GM23248 (cell line): ENCODE data around the gene AP3S1. TPM values are rescaled to one million over a fixed set of nuclear protein-coding genes. Genes with fewer than 3 reads are reported as not detected.

Experiments
- DNase-seq: peaks from one replicate; pipeline ENCODE4 v3.0.0-alpha.2; 2015
- H2AFZ ChIP-seq: fragments of 200-600 bp; sonication (generic); 2 replicates; pipeline ENCODE4 v1.6.1; 2016; ENCODE audit warnings: antibody characterized with exemption
- H3F3A ChIP-seq: fragments of 200-600 bp; sonication (generic); 2 replicates; pipeline ENCODE4 v1.6.1; 2016; ENCODE audit warnings: mild to moderate bottlenecking, antibody characterized with exemption, mixed run types; ENCODE audit not compliant: insufficient read depth
- H3K27ac ChIP-seq: fragments of 200-600 bp; sonication (generic); 2 replicates; pipeline ENCODE4 v1.5.1; 2016; ENCODE audit warnings: mild to moderate bottlenecking
- H3K27me3 ChIP-seq: fragments of 200-600 bp; sonication (generic); replicated peaks from 2 replicates; pipeline ENCODE4 v1.6.1; 2016; ENCODE audit warnings: mild to moderate bottlenecking; ENCODE audit not compliant: insufficient read depth
- H3K36me3 ChIP-seq: fragments of 200-600 bp; sonication (generic); 2 replicates; pipeline ENCODE4 v1.6.1; 2016; ENCODE audit warnings: low read depth, mild to moderate bottlenecking
- H3K4me1 ChIP-seq: fragments of 200-600 bp; sonication (generic); 2 replicates; pipeline ENCODE4 v1.6.1; 2016; ENCODE audit warnings: mild to moderate bottlenecking; ENCODE audit not compliant: insufficient read depth
- H3K4me2 ChIP-seq: fragments of 200-600 bp; sonication (generic); one replicate; pipeline ENCODE4 v1.6.1; 2016; ENCODE audit warnings: mild to moderate bottlenecking; ENCODE audit not compliant: unreplicated experiment
- H3K4me3 ChIP-seq: fragments of 200-600 bp; sonication (generic); 2 replicates; pipeline ENCODE4 v1.5.1; 2016; ENCODE audit warnings: mild to moderate bottlenecking
- H3K79me2 ChIP-seq: fragments of 200-600 bp; sonication (generic); 2 replicates; pipeline ENCODE4 v1.6.1; 2016; ENCODE audit warnings: mild to moderate bottlenecking; ENCODE audit not compliant: insufficient read depth
- H3K9ac ChIP-seq: fragments of 200-600 bp; sonication (generic); 2 replicates; pipeline ENCODE4 v1.6.1; 2016; ENCODE audit warnings: mild to moderate bottlenecking
- H3K9me2 ChIP-seq: fragments of 200-600 bp; sonication (generic); 2 replicates; pipeline ENCODE4 v1.6.1; 2016; ENCODE audit warnings: mixed run types, mild to moderate bottlenecking, moderate library complexity; ENCODE audit not compliant: insufficient read depth
- H3K9me3 ChIP-seq: fragments of 200-600 bp; sonication (generic); one replicate; pipeline ENCODE4 v1.6.1; 2017; ENCODE audit warnings: low read depth
- H4K20me1 ChIP-seq: fragments of 200-600 bp; sonication (generic); 2 replicates; pipeline ENCODE4 v1.6.0; 2016; ENCODE audit not compliant: insufficient read depth
- EZH2 ChIP-seq: fragments of 200-600 bp; sonication (generic); IDR thresholded peaks from 2 replicates; pipeline ENCODE4 v1.6.1; 2018; ENCODE audit warnings: antibody characterized with exemption, mild to moderate bottlenecking; ENCODE audit not compliant: insufficient read depth, poor library complexity, severe bottlenecking
- EZH2phosphoT487 ChIP-seq: fragments of 200-600 bp; sonication (generic); IDR thresholded peaks from 2 replicates; pipeline ENCODE4 v1.6.1; 2018; ENCODE audit warnings: antibody characterized with exemption, moderate library complexity, mild to moderate bottlenecking, low read depth; ENCODE audit not compliant: insufficient read depth
- WGBS, 2 experiments: methylation state at CpG; one replicate each; pipeline ENCODE4 v1.1.6; 2015 to 2017; ENCODE audit warnings: low lambda C conversion rate in 2 of 2, low coverage in 1 of 2; ENCODE audit errors: missing lambda C conversion rate in 2 of 2; 5-methylcytosine and 5-hydroxymethylcytosine counted together
- in situ Hi-C: fragments of 300-500 bp; cut with MboI; formaldehyde crosslinking; loops from 2 replicates; pipeline ENCODE4 v1.15.0; 2020
- polyA plus RNA-seq: library from polyadenylated mRNA; unstranded; fragments of >200 nt; fragmentation: Nextera tagmentation; extraction: Ambion mirVana; gene quantifications from 2 replicates; pipeline ENCODE4 v1.2.1, GENCODE V29; 2016
- total RNA-seq: library from RNA; depleted of rRNA; stranded (reverse); fragments of >200 nt; shearing (Covaris generic); gene quantifications from 2 replicates; pipeline ENCODE4 v1.2.3, GENCODE V29; 2014

Gene AP3S1
- total and polyA plus RNA-seq, 2 experiments from 2014 or later: 303 to 430 TPM

DNA sequence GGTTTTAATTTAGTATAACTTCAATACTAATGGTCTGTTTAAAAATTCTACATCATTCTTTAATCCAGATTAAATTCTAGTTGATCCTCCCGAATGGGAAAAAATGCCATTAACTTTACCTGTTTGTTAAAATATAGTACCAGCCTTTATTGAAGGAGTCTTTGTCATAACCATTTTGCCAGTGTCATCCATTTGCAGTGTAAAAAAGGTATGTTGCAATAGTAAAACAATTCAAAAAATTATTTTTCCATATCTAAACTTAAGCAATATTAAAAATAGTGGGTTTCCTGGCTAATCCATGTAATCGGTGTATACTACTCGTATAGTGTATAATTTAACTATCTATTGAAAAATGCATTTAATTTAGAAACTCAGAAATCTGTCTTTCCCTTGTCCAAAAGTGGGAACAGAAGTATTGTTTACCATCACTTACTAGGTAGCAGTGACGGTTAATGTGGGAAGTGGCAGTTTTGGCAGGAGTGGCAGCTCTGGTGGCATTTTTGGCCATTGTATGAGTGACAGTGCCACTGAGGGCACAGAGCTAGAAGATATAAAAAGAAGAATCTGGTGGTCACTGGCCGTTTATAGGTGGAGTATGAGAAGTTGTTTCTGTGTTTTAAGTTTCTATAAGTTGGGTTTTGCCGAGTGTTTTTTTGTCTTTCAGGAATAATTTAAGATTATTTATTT lies 1.9 kb downstream of the AP3S1 start:
- Histone ChIP-seq H3K4me3 (peak overlapping the region; percentile 96), H3K79me2 (peaks cover 95% of the 10 kb centered on the region), H3K27me3 (no peaks in the 10 kb centered on the region), H3K27ac (peak overlapping the region; percentile 68), H3K9me3 (no peaks in the 10 kb centered on the region), H4K20me1 (no peaks in the 10 kb centered on the region; the same call in 1 of the 2 replicates), H3K9me2 (no peaks in the 10 kb centered on the region), H3K4me1 (peaks cover 34% of the 10 kb centered on the region), H3K9ac (peak overlapping the region; percentile 94), H2AFZ (no peak overlapping the region), H3K4me2 (peak overlapping the region; percentile 99), H3K36me3 (no peaks in the 10 kb centered on the region), H3F3A (peaks cover 36% of the 10 kb centered on the region)
- DNase-seq: peak; percentile 36
- TF ChIP-seq EZH2 (no peak), EZH2phosphoT487 (no peak)
- in situ Hi-C loops: loop anchor here (25.0 kb wide), 1 partner anchor 531 kb away; no protein-coding TSS in a partner anchor
- 22% methylated on average over 6 of the region's 6 CpGs for WGBS, 2 experiments

- H3K9me3 ChIP-seq: no peaks in the 10 kb centered on the region
- H2AFZ ChIP-seq: peak overlapping the region; percentile 21
- peak overlapping the region; percentile 68 for H3K27ac ChIP-seq
- peak overlapping the region; percentile 94 for H3K9ac ChIP-seq
- no peaks in the 10 kb centered on the region; the same call in 1 of the 2 replicates for H4K20me1 ChIP-seq
- no peaks in the 10 kb centered on the region for H3K9me2 ChIP-seq
- in situ Hi-C loops: loop anchor here (25.0 kb wide), 1 partner anchor 532 kb away; no protein-coding TSS in a partner anchor
- 7 to 11% methylated on average over 7 of the region's 7 CpGs for WGBS, 2 experiments
- DNase-seq: peak; percentile 62
- H3K79me2 ChIP-seq: peaks cover 95% of the 10 kb centered on the region
- peaks cover 33% of the 10 kb centered on the region for H3F3A ChIP-seq
- peak overlapping the region; percentile 96 for H3K4me3 ChIP-seq
- H3K4me1 ChIP-seq: peaks cover 27% of the 10 kb centered on the region
- H3K27me3 ChIP-seq: no peaks in the 10 kb centered on the region
- H3K4me2 ChIP-seq: peak overlapping the region; percentile 99
- TF ChIP-seq EZH2phosphoT487 (no peak), EZH2 (no peak)
- H3K36me3 ChIP-seq: no peaks in the 10 kb centered on the region
These were observed 2.6 kb downstream of the AP3S1 start for GRCh38 chr5:115844321-115844817.

DNA sequence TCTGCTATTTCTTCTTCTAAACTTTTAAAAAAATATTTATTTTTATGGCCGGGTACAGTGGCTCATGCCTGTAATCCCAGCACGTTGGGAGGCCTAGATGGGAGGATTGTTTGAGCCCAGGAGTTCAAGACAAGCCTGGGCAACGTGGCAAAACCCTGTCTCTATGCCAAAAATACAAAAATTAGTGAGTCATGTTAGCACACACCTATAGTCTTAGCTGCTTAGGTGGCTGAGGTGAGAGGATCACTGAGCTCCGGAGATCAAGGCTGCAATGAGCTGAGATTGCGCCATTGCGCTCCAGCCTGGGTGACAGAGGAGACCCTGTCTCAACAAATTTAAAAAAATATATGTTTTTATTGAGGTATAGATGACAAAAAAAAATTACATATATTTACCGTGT lies 5.6 kb downstream of the AP3S1 start:
- Histone ChIP-seq H3K79me2 (peaks cover 100% of the 10 kb centered on the region), H3F3A (peaks cover 30% of the 10 kb centered on the region), H3K9me3 (no peaks in the 10 kb centered on the region), H3K9me2 (no peaks in the 10 kb centered on the region), H3K9ac (no peak overlapping the region), H2AFZ (no peak overlapping the region), H3K27ac (no peak overlapping the region), H3K4me2 (no peak overlapping the region), H3K4me1 (peaks cover 34% of the 10 kb centered on the region), H3K36me3 (no peaks in the 10 kb centered on the region), H3K27me3 (no peaks in the 10 kb centered on the region), H4K20me1 (peaks cover 4% of the 10 kb centered on the region; the same call in 1 of the 2 replicates), H3K4me3 (no peak overlapping the region)
- WGBS, 2 experiments: 89 to 92% methylated on average over 7 of the region's 7 CpGs
- DNase-seq: no peak
- in situ Hi-C loops: loop anchor here (25.0 kb wide), 1 partner anchor 535 kb away; no protein-coding TSS in a partner anchor
- TF ChIP-seq EZH2 (no peak), EZH2phosphoT487 (no peak)

DNA sequence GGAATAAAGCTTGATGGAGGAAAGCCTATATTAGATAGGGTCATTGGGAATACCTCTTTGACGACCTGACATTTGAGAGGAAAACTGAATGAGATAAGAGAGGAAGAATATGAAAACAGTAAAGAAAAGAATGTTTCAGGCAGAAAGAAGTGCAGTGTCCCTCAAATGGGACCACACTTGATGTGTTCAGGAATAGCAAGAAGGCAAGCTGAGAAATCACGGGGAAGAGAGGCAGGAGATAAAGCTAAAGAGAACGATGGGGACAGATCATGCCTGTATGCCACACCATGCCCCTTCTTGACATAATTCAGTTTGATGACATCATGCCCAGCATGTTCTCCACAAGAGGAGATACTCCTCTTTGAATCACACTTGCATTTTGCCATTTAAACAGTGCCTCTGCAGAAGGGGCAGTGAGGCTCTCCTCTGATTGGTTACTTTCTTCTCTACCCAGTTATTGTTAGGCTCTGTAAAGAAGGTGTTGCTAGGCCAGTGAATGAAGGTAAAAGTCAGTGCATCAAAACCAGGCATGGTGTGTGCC lies 7.6 kb downstream of the AP3S1 start:
- Histone ChIP-seq H3K9me3 (no peaks in the 10 kb centered on the region), H2AFZ (no peak overlapping the region), H3K9me2 (no peaks in the 10 kb centered on the region), H3K4me2 (no peak overlapping the region), H3K9ac (no peak overlapping the region), H3K4me1 (peaks cover 23% of the 10 kb centered on the region), H3K36me3 (no peaks in the 10 kb centered on the region), H3K79me2 (peaks cover 100% of the 10 kb centered on the region), H3K27me3 (no peaks in the 10 kb centered on the region), H3K4me3 (no peak overlapping the region), H3F3A (peaks cover 20% of the 10 kb centered on the region; the same call in 1 of the 2 replicates), H4K20me1 (peaks cover 4% of the 10 kb centered on the region; the same call in 1 of the 2 replicates), H3K27ac (no peak overlapping the region)
- TF ChIP-seq EZH2phosphoT487 (no peak), EZH2 (no peak)
- WGBS, 2 experiments: 98 to 100% methylated on average over 3 of the region's 3 CpGs
- in situ Hi-C loops: loop anchor here (25.0 kb wide), 1 partner anchor 537 kb away; no protein-coding TSS in a partner anchor
- no peak for DNase-seq
